K562 (cell line): ENCODE measurements around the gene SLC4A1. TPM values are rescaled to one million over a fixed set of nuclear protein-coding genes. Genes with fewer than 3 reads are reported as not detected.

ENCODE experiments used
- BCOR ChIP-seq: fragments of 450-650 bp; IDR thresholded peaks from 2 replicates; pipeline ENCODE4 v1.6.1; 2016
- CBX8 ChIP-seq: fragments of 200-600 bp; sonication (generic); IDR thresholded peaks from 2 replicates; pipeline ENCODE4 v1.6.1; 2012; ENCODE audit warnings: borderline replicate concordance, mixed run types, low read depth, mild to moderate bottlenecking, moderate library complexity, mixed read lengths, low read length, control low read depth, inconsistent platforms; ENCODE audit not compliant: poor library complexity, severe bottlenecking; ENCODE audit errors: extremely low read depth
- HOXB6 ChIP-seq: fragments of 250-450 bp; sonication (Bioruptor Pico); IDR thresholded peaks from 2 replicates; pipeline ENCODE4 v1.5.1; 2022; ENCODE audit warnings: mild to moderate bottlenecking, borderline replicate concordance
- NR2F6 ChIP-seq: fragments of 450-650 bp; formaldehyde crosslinking; IDR thresholded peaks from 2 replicates; pipeline ENCODE4 v1.4.0; 2020; ENCODE audit warnings: mild to moderate bottlenecking
- PHF8 ChIP-seq: fragments of 200-600 bp; sonication (generic); IDR thresholded peaks from 2 replicates; pipeline ENCODE4 v1.6.1; 2012; ENCODE audit warnings: mixed run types, mild to moderate bottlenecking, inconsistent platforms, low read length, moderate library complexity, borderline replicate concordance
- RAD21 ChIP-seq, 2 experiments: fragments of 250-450 bp in 1 of 2; fragments of 450-650 bp in 1 of 2; sonication (Bioruptor Pico) in 1 of 2; formaldehyde crosslinking in 1 of 2; IDR thresholded peaks in 1 of 2; conservative IDR thresholded peaks in 1 of 2; 2 replicates each; pipeline versions ENCODE4 v1.4.0 to v1.8.0; 2020 to 2022; ENCODE audit warnings: mild to moderate bottlenecking in 2 of 2, moderate library complexity in 1 of 2
- SMAD4 ChIP-seq: fragments of 250-450 bp; sonication (Bioruptor Pico); conservative IDR thresholded peaks from 2 replicates; pipeline ENCODE4 v1.8.0; 2021; ENCODE audit warnings: inconsistent platforms, mild to moderate bottlenecking, moderate library complexity
- ZNF174 ChIP-seq: fragments of 250-450 bp; sonication (Bioruptor Pico); IDR thresholded peaks from 2 replicates; pipeline ENCODE4 v1.4.0; 2020; ENCODE audit warnings: mild to moderate bottlenecking
- ZNF217 ChIP-seq: sonication (generic); formaldehyde crosslinking; IDR thresholded peaks from 2 replicates; pipeline ENCODE4 v1.8.0; 2022; ENCODE audit warnings: mild to moderate bottlenecking, missing genetic modification reagents
- ZNF347 ChIP-seq: fragments of 450-650 bp; formaldehyde crosslinking; IDR thresholded peaks from 2 replicates; pipeline ENCODE4 v1.4.0; 2020; ENCODE audit warnings: low read depth, mild to moderate bottlenecking, moderate library complexity
- ZNF589 ChIP-seq: fragments of 200-800 bp; sonication (Bioruptor generic); IDR thresholded peaks from 2 replicates; pipeline ENCODE4 v1.6.1; 2016; ENCODE audit warnings: low read depth, missing genetic modification characterization, missing compliant biosample characterization
- ZNF696 ChIP-seq: fragments of 250-450 bp; sonication (Bioruptor Pico); conservative IDR thresholded peaks from 2 replicates; pipeline ENCODE4 v1.4.0; 2020; ENCODE audit warnings: mild to moderate bottlenecking, moderate library complexity
- polyA plus RNA-seq, 8 experiments: library from polyadenylated mRNA; depleted of rRNA in 4 of 8; stranded (reverse) in 5 of 8; unstranded in 3 of 8; fragments of >200 nt; fragmentation: Nextera tagmentation in 2 of 8; fragmentation: Illumina TruSeq in 1 of 8; extraction: Ambion mirVana in 2 of 8; extraction: Trizol in 1 of 8; gene quantifications; 2 replicates each; pipeline versions ENCODE4 v1.2.1 to v1.2.3, GENCODE V29; 2011 to 2014; ENCODE audit warnings: inconsistent platforms in 1 of 8, missing spikeins in 1 of 8
- total RNA-seq, 7 experiments: library from RNA; depleted of rRNA in 6 of 7; stranded (reverse); fragments of >200 nt in 6 of 7; fragmentation: Illumina TruSeq in 2 of 7; extraction: Trizol in 2 of 7; gene quantifications; 2 replicates each; pipeline versions ENCODE4 v1.2.1 to v1.2.3, GENCODE V29; 2011 to 2021; ENCODE audit warnings: low replicate concordance in 1 of 7
- TF ChIP-seq, protein P1 (sequence below): sonication (generic); formaldehyde crosslinking; IDR thresholded peaks from 2 replicates; pipeline ENCODE4 v1.8.0; 2022; ENCODE audit warnings: mild to moderate bottlenecking, missing genetic modification reagents
- TF ChIP-seq, protein P2 (sequence below), 2 experiments: fragments of 450-650 bp; conservative IDR thresholded peaks; 2 replicates each; pipeline ENCODE4 v1.6.1; 2017; ENCODE audit warnings: mild to moderate bottlenecking in 2 of 2, moderate library complexity in 2 of 2
- TF ChIP-seq, protein P3 (sequence below): fragments of 250-450 bp; sonication (Bioruptor Pico); IDR thresholded peaks from 2 replicates; pipeline ENCODE4 v1.5.0; 2021; ENCODE audit warnings: mild to moderate bottlenecking, moderate library complexity
- TF ChIP-seq, protein P4 (sequence below): conservative IDR thresholded peaks from 2 replicates; pipeline ENCODE4 v1.6.1; 2011; ENCODE audit warnings: low read depth, mild to moderate bottlenecking, low read length; ENCODE audit not compliant: control insufficient read depth
- TF ChIP-seq, protein P5 (sequence below): sonication (generic); formaldehyde crosslinking; IDR thresholded peaks from 2 replicates; pipeline ENCODE4 v1.8.0; 2022; ENCODE audit warnings: mild to moderate bottlenecking, missing genetic modification reagents

SLC4A1 gene
- total and polyA plus RNA-seq, 9 of the 15 experiments (the other 6 are each of a cell fraction or from before 2014, with no cell fraction given): 0.14 to 1.00 (median 0.53) TPM

DNA sequence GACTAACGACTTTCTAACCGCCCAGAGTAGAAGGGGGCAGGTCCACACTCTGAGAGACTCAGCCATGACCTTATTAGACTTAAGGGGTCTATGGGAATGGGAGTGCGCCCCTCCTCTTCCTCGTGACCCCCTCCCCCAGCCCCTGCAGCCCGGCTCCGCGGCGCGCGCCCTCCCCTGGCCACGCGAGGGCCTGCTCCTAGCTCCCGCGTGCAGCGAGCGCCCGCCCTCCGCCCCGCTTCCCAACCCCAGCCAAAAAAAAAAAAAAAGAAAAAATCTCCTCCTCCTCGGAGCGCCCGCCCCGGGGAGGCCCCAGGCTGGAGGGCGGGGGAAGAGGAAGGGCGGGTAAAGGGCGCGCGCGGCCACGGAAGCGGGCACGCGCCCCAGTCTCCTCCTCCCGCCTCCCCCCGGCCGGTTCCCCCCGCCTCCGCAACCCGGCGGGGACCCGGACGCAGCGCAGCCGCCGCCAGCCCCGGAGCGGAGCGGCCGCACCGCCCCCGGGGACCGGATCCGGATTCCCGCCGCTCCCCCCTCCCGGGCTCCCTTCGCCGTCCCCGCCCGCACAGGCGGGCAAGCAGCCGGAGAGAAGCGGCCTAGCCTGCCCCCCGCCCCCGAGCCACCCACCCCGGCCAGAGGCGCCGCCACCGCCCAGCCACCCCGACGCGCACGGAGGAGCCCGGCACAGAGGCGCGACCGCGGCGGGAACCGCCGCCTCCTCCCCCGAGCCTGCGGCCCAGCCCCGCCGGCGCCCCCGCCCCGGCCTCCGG lies 49.4 kb downstream of the SLC4A1 start (continued):
- TF ChIP-seq PHF8 (peak; percentile 36; the same call in 1 of the 2 replicates), SMAD4 (CRISPR knock-in tag) (0 out of 2 replicates have a peak, but pooled peaks have one; percentile 0), ZNF347 (CRISPR knock-in tag) (no peak), ZNF174 (no peak), BCOR (no peak), HOXB6 (CRISPR knock-in tag) (no peak), CBX8 (no peak), NR2F6 (CRISPR knock-in tag) (no peak), ZNF217 (CRISPR knock-in tag) (no peak), ZNF696 (no peak), RAD21 (CRISPR knock-in tag; conservative IDR thresholded peaks at IDR 0.05 in 1 of 2, IDR thresholded peaks at IDR 0.05 in 1 of 2) (no peak), ZNF589 (peak; percentile 76; the same call in 1 of the 2 replicates)
- TF ChIP-seq, protein P1, sequence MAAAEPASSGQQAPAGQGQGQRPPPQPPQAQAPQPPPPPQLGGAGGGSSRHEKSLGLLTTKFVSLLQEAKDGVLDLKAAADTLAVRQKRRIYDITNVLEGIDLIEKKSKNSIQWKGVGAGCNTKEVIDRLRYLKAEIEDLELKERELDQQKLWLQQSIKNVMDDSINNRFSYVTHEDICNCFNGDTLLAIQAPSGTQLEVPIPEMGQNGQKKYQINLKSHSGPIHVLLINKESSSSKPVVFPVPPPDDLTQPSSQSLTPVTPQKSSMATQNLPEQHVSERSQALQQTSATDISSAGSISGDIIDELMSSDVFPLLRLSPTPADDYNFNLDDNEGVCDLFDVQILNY (CRISPR knock-in tag): no peak
- TF ChIP-seq, protein P2, sequence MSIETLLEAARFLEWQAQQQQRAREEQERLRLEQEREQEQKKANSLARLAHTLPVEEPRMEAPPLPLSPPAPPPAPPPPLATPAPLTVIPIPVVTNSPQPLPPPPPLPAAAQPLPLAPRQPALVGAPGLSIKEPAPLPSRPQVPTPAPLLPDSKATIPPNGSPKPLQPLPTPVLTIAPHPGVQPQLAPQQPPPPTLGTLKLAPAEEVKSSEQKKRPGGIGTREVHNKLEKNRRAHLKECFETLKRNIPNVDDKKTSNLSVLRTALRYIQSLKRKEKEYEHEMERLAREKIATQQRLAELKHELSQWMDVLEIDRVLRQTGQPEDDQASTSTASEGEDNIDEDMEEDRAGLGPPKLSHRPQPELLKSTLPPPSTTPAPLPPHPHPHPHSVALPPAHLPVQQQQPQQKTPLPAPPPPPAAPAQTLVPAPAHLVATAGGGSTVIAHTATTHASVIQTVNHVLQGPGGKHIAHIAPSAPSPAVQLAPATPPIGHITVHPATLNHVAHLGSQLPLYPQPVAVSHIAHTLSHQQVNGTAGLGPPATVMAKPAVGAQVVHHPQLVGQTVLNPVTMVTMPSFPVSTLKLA (conservative IDR thresholded peaks at IDR 0.05): peak; percentile 17 to 47; a peak in 2 of 4 replicates
- TF ChIP-seq, protein P3, sequence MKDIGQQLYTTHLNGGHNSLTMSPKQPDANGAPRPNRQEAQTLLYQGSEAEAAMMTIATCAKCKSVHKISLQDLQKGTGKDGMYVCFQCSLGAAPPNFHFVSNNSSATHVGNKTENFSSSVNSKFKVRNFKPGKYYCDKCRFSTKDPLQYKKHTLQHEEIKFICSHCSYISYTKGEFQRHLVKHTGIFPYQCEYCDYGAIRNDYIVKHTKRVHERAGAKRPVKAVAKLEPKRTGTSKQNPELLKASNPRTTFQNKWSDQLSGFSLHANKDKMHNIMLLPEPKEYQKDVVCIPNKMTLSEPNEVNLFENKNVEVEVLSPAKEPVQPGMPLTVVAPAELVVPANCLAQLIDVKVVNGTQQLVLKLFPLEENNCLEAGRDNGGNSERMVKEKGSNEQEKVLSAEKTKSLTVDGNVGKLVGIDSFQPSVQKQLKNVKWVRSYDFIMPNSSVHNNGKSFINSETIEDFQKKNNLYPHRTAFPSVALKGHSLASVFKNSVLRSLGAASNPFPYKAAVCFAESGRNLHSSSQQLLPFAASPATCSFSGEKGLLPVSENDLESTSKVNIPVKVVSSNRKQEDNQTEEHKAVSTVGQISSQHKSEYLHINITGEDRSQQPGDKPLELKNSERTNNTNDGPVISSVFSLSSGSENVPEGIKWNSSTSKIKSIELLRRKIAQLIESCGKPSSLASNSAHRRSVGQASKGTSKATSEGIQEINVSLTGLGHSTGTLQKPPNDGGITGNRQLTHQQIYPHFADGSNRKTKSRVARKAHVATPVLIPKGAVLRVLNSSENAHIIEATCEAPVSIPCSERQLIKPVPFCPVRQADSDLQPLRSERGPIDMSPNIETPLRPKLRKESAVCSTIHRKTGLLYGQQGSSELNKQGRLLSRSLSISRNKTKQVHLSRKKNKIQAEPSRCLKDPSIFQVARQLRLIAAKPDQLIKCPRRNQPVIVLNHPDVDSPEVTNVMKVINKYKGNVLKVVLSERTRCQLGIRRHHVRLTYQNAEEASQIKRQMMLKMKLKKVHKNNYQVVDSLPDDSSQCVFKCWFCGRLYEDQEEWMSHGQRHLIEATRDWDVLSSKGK: no peak
- TF ChIP-seq, protein P4, sequence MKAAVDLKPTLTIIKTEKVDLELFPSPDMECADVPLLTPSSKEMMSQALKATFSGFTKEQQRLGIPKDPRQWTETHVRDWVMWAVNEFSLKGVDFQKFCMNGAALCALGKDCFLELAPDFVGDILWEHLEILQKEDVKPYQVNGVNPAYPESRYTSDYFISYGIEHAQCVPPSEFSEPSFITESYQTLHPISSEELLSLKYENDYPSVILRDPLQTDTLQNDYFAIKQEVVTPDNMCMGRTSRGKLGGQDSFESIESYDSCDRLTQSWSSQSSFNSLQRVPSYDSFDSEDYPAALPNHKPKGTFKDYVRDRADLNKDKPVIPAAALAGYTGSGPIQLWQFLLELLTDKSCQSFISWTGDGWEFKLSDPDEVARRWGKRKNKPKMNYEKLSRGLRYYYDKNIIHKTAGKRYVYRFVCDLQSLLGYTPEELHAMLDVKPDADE: no peak; the same call in 1 of the 2 replicates
- TF ChIP-seq, protein P5, sequence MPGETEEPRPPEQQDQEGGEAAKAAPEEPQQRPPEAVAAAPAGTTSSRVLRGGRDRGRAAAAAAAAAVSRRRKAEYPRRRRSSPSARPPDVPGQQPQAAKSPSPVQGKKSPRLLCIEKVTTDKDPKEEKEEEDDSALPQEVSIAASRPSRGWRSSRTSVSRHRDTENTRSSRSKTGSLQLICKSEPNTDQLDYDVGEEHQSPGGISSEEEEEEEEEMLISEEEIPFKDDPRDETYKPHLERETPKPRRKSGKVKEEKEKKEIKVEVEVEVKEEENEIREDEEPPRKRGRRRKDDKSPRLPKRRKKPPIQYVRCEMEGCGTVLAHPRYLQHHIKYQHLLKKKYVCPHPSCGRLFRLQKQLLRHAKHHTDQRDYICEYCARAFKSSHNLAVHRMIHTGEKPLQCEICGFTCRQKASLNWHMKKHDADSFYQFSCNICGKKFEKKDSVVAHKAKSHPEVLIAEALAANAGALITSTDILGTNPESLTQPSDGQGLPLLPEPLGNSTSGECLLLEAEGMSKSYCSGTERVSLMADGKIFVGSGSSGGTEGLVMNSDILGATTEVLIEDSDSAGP (CRISPR knock-in tag): no peak
